Activated naive CD4-positive, alpha-beta T cell (primary cell): Measurements from ENCODE around the gene SCN4A.
"Not testable (repeated sequence)": the region's sequence is repeated elsewhere in the genome, so short reads cannot be mapped to it uniquely, and the experiment has no call there.

Source experiments
- DNase-seq, 4 experiments: peaks; one replicate each; lab custom pipeline; 2025; lab: John Stamatoyannopoulos, UW

Gene SCN4A

GRCh38 chr17:63984651-63985386 is 12.1 kb upstream of the SCN4A start:
- peak in 1 of 4 experiments; percentile 11 for DNase-seq

GRCh38 chr17:63984236-63984635 is 11.5 kb upstream of the SCN4A start:
- DNase-seq, result no peak

DNA sequence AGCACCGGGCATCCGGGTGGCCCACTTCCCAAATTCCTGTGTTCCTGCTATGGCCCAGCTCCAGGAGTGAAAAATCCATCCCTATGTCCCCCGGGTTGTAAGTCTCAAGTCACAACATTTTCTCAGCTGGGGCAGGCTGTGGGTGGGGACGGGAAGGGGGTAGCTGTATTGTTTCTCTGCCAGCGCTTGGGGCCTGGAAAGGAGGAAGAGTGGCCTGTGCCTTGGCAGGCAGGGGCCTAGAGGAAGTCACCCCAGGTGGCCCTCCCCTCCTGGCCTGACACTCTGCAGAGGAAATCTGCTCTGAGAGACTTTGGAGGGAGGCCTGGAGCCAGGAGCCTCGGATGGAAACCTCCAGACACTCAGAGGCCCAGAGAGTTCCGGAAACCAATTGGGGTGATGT is 10.6 kb upstream of the SCN4A start:
- no peak for DNase-seq

GRCh38 chr17:63982641-63983040 is 9.9 kb upstream of the SCN4A start:
- DNase-seq, result not testable (repeated sequence)

- DNase-seq, result no peak
Observed at GRCh38 chr17:63978272-63979200, 5.8 kb upstream of the SCN4A start.

DNA sequence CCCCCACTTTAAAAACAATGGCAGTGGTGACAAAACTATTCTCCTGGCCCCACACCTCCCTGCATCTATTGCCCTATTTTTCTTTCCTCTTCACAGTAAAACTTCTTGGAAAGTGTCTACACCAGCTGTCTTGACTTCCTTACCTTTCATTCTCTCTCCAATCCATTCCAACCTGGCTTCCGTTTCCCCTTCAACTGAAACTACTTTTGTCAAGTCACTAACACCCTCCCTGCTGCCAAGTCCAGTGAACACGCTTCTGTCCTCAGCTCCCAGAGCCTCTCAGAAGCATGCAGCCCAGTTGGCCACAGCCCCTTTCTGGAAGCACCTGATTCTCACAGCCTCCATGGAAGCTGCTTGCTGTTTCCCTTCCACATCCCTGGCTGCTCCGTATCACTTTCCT is 4.0 kb upstream of the SCN4A start:
- no peak for DNase-seq

DNA sequence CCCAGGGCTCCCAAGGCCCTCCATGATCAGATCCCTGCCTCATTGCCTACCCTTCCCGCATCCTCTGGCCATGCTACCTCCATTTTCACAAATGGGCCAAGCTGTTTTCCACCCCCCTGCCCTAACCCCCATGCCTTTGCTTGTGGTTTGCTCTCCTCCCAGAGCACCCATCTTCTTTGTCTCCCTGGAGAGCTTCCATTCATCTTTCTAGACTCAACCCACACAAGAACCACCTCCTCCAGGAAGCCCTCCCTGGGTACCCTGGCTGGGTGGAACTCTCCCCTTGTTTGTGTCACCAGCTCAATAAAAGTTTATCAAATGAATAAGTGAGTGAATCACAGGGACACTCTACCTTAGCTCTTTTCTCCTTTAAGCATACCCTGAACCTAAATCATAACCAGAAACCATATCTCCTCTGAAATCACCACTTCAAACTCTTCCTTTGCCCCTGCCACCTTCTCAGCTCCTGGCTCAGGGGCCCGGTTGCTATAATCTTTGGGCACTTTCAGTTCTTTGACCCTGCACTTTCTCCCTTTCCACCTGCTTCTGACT is 2.9 kb upstream of the SCN4A start:
- DNase-seq, result no peak

- DNase-seq, result no peak
Observed at GRCh38 chr17:63974594-63975192, 2.0 kb upstream of the SCN4A start.

GRCh38 chr17:63973930-63974593 is 1.3 kb upstream of the SCN4A start:
- DNase-seq, result no peak

GRCh38 chr17:63973247-63973646 is 529 bp upstream of the SCN4A start:
- no peak for DNase-seq

DNA sequence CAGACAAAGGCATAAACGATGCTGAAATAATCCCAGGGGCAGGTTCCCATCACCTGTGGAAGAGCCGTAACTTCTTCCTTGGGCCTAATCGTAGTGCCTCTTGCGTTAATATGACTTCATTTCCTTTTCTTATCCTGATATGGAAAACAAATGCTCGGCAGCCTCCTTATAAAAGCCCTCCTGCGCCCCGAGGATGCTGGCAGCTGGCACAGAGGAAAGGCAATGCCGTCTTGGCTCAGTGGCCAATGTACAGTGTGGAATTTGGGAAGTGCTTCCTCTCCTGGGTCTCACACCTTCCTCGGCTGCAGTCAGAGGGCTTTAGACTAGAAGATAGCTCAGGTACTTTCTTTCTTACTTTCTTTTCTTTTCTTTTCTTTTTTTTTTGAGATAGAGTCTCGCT is 3.4 kb downstream of the SCN4A start:
- DNase-seq, result no peak

DNA sequence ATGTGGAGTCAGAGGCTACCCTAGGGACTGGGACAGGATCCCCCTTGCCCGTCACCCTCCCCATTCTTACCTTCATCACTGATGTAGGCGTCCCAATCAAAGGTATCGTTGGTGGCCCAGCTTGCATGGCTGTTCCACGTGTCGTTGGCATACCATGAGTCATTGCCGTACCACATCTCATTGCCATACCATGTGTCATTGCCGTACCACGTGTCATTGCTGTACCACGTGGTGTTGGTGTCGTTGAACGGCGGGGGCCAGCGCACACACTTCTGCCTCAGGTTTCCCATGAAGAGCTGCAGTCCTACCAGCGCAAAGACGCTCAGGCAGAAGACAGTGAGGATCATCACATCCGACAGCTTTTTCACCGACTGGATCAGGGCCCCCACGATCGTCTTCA is 4.8 kb downstream of the SCN4A start:
- DNase-seq, result no peak

DNA sequence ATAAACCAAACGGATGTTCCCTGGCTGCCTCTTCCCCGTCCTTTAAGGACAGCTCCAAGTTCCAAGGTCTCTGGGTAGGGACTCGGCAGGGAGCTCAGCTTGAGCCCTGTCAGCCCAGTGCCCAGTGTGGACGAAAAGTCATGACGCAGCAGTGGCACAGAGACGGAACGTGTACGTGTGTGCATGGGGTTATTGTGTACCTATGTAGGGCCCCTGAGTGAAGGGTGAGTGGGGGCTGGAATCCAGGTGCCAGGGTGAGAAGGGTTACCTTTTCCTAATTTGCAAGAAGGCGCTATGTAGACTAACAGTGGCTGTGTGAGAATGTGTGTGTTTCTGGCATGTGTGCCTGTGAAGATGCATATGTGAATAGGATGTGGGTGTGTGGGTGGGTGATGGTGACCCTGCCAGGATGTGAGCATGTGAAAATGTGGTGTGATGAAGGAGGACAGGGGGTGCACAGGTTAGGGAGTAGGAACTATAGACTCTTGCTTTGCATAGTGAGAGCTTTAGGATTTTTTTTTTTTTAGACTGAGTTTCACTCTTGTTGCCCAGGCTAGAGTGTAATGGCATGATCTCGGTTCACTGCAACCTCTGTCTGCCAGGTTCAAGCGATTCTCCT is 6.0 kb downstream of the SCN4A start:
- DNase-seq, result peak in 2 of 4 experiments; percentile 4 to 9

DNA sequence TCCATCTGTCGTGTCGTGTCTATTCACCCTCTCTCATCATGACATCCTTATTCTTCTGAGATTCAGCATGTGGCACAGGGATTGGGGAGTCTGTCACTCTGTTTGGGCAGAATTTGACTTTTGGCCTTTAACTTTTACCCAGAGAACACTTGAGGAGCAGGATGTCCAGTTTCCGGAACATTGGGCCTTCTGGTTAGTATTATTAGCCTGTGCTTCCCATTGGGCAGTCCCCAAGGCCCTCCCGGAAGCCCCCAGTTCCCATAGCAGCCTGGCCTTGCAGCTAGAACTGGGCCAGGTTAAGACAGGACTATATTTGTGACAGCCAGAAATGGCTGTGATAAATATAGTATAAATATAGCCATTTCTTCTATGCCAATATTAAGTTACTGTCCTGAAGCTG is 9.6 kb downstream of the SCN4A start:
- DNase-seq, result no peak

GRCh38 chr17:63962298-63962744 is 10.4 kb downstream of the SCN4A start:
- DNase-seq, result no peak

- DNase-seq, result no peak
Observed at GRCh38 chr17:63961355-63962212, 11.1 kb downstream of the SCN4A start.

- no peak for DNase-seq
Observed at GRCh38 chr17:63960430-63960829, 12.3 kb downstream of the SCN4A start.

- no peak for DNase-seq
Observed at GRCh38 chr17:63960006-63960405, 12.7 kb downstream of the SCN4A start.

- no peak for DNase-seq
Observed at GRCh38 chr17:63956296-63956920, 16.3 kb downstream of the SCN4A start.

DNA sequence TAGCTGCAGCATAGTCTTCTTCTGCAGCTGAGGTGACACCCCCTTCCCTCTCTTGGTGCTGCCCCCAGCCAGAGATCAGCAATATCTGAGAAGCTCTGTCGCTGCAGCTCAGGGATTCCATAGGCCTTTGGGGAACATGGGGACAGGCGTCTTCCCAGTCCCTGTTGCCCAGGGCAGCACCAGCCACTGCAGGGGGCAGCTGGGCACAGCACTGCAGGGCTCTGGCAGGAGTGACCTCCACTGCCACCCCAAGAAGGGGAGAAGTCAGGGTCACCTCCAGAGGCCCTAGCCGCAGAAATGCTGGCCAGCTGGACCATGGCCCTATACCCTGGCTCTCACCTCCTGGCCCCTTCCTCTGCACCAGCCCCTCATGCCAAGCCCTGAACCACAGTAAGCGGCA is 16.9 kb downstream of the SCN4A start:
- DNase-seq, result no peak
